HG03175 (cell line): ENCODE data around the gene CCNL2.
"Not testable (repeated sequence)": the region's sequence is repeated elsewhere in the genome, so short reads cannot be mapped to it uniquely, and the experiment has no call there.

Experiments used
- ATAC-seq: cut with Tn5 transposase; IDR thresholded peaks from one replicate; pipeline ENCODE4 v1.9.1; 2021; ENCODE audit warnings: mild to moderate bottlenecking, moderate library complexity; ENCODE audit not compliant: unreplicated experiment

Gene CCNL2

DNA sequence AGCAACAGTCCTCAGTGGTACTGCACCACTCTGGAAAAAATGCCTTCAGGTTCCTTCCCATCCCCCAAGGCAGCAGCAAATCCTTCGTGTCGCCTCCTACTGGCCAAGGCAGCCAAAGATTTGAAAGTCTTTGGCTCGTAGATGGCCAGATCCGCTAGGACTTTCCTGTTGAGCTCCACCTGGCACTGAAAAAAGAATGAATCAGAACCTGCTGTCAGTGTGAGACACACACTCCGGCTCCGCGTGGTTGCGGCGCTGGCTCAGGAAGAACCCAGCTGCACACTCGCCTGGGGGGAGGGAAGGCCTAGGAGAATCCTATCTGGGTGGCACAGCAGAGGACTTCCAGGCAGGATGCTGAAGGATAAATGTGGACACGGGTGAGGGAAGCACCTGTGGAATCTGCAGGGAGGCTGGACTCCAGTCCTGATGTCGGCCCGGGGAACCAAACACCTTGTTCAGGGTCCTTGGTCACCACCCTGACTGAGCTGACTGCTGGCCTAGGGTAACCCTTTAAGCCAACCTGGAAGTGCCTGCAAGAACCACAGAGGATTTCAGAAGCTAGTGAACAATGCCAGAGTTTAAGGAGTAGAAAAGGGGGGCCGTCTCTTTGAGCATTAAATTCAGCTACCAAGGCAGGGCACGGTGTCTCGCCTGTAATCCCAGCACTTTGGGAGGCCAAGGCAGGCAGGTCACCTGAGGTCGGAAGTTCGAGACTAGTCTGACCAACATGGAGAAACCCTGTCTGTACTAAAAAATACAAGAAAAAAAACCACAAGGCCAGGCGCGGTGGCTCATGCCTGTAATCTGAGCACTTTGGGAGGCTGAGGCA lies 3.2 kb upstream of the CCNL2 start:
- ATAC-seq: no peak

DNA sequence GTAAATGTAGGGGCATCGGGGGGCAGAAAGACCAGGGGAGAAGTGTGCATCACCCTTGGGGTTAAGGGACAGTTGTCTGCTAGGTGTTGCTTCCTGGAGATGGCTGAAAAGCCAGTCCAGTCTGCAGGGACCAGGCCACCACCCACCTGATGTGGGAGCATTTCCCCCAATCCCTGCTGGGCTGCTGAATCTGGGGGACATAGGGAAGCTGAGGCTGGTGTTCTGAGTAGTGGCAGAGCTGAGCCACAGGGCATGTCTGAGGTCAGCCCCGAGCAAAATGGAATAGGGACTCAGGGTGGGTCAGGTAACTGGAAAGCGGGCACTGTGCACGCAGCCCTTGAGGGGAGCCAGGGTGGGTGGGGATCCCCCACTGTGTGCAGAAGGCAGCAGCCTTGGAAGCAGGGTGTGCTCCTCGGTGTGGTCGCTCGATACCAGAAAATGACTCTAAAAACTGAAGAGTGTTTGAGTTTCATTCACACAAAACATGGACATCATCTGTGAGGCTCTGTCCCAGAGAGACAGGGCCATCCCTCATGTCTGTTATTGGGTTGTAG lies 2.4 kb upstream of the CCNL2 start:
- no peak for ATAC-seq

DNA sequence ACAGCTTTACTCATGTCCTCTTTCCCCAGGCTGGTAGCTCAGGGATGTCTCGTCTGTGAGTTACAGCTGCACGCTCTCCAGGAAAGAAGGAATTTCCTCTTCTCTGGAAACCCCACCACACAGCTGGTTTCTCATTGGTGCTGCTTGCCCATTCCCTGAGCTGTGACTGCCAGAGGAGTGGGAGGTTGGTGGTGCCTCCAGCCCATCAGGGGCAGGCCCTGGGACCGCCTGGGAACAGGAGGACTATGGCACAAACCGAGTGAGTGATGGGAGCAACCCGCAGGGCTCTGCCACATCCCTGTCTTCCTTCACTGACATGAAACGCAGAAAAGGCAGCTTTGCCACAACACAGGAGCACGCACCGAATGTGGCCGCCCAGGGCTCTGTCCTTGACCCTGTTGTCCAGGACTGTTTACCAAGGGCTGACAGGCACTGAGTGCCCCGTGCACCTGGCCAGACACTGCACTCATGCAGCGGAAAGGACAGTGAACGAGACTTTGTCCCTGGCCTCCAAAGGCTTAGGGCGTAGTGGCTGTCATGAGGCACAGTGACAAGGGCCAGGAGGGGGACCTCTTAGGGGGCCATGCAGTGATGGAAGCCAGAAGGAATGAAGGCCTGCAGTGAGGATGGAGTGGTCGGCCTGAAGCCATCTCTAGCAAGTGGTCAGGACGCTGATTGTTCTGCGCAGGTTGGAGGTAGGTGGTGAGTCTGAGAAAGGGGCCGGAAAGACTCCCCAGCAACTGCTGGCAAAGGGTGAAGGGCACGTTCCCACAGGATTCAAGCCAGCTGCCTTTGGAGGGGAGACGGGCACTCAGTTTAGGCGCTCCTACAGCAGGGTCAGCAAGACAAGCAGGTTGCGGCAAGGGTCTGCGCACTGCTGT lies 1.7 kb upstream of the CCNL2 start:
- no peak for ATAC-seq

GRCh38 chr1:1399872-1400575 lies 889 bp upstream of the CCNL2 start:
- ATAC-seq: peak; percentile 5

DNA sequence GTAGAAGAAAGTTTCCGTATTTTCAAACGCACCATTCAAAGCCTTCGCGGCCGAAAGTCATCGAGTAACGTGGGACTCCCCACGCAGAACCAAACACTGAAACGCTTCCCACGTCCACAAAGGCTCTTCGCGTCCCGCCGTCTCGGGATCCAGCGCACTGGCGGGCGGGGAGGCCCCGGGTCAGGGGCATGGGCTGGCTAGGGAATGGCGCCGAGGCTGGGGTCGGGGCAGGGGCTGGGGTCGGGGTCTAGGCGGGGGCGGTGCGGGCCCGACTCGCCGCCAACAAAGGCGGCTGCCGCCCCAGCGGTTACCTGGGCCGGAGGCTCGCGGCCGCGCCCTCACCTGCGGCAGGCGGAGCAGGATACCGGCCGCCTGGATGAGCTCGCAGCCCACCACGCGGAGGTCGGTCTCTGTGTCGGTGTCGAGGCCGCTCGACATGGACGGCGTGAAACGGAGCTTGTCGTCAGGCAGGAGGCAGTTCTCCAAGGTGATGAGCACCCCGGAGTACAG lies 403 bp downstream of the CCNL2 start:
- peak; percentile 14 for ATAC-seq

- no peak for ATAC-seq
Measured at GRCh38 chr1:1397839-1398523, 1.2 kb downstream of the CCNL2 start.

DNA sequence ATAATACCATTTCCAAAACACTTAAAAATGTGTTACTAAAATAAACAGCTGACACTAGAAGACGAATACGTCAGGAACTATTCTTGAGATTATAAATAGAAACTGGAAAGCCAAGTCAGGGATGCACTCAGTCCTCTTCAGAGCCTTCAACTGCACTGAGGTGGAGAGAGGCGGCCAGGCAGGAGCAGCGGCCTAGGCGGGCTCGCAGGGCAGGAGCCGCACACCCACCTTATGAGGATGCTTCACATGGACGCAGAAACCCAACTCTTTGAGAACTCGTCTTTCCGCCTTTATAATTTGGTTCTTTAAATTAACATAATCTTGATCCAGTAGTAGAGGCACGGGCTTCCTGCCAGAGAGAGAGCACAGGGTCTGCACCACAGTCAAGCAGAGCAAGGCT lies 4.0 kb downstream of the CCNL2 start:
- ATAC-seq: no peak

DNA sequence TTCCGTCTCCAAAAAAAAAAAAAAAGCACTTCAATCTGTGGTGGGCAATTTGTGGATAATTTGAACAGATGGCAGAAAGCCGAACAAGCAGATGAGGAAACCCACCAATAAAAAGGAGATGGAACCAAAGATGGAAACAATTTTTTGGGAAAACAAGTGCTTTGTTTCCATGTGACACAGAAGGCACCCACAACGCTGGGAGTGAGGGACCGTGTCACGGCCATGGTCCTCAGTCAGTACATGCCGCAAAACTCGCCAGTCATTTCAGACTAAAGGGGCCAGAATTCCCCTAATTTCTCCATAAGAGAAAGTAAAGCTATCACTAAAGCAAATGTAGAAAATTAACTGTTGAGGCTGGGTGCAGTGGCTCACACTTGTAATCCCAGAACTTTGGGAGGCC lies 5.0 kb downstream of the CCNL2 start:
- ATAC-seq: no peak

- no peak for ATAC-seq
Measured at GRCh38 chr1:1393428-1393827, 5.7 kb downstream of the CCNL2 start.

DNA sequence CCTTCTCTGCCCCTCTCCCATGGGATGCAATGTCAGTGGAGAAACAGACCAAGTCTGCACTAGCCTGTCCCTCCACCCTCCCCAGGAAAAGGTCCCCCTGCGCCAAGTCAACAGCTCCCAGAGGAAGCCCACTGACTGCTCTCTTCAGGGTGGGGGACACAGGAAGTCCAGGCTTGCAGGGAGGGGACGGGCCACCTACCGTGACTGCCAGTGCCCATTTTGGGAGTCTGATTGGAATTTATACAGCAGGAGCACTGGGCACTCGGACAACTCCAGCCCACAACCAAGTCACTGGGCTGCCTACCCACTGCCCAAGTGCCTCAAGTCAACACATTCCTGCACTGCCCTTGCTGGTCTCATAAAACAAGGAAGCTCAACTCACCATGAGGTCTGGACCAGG lies 6.1 kb downstream of the CCNL2 start:
- ATAC-seq: no peak

DNA sequence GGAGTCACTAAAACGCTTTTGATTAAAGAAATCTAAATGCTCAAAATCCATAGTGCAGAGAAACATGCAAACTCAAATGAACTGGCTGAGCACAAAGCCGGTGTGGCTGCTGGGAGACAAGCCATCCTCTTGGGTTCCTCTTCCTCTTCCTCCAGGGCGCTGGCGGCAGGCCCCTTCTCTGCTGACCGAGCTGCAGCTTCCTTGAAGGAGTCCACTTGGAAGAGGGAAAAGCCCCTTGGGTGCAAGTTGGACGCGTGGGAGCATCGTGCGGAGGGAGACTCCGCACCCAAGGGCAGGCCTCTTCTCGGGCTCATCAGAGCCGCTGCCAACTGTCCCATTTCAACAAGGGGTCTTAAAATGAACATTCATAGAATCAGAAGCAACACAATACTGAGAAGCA lies 7.9 kb downstream of the CCNL2 start:
- no peak for ATAC-seq

DNA sequence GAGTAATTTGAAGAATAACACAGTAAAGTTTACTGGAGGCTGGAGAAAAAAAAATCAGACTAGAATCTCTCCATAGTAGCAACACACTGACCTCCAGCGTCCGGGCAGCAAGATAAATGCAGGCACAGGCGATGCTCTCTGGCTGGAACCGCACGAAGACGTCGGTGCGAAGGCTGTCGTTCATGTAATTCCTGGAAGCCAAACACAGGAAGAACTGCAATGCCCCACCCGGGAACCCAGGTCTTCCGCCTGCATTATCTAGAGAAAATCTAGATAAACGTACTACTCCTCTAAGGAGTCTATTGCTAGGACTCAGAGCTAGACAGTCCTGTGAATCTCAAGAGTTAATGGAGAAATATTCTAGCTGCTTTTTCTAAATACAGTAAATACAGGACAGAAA lies 8.5 kb downstream of the CCNL2 start:
- no peak for ATAC-seq

GRCh38 chr1:1388078-1388472 lies 11.1 kb downstream of the CCNL2 start:
- ATAC-seq: no peak

GRCh38 chr1:1387098-1388077 lies 11.7 kb downstream of the CCNL2 start:
- no peak for ATAC-seq

- ATAC-seq: no peak
Measured at GRCh38 chr1:1385931-1386330, 13.2 kb downstream of the CCNL2 start.

GRCh38 chr1:1385339-1385738 lies 13.8 kb downstream of the CCNL2 start:
- ATAC-seq: not testable (repeated sequence)

DNA sequence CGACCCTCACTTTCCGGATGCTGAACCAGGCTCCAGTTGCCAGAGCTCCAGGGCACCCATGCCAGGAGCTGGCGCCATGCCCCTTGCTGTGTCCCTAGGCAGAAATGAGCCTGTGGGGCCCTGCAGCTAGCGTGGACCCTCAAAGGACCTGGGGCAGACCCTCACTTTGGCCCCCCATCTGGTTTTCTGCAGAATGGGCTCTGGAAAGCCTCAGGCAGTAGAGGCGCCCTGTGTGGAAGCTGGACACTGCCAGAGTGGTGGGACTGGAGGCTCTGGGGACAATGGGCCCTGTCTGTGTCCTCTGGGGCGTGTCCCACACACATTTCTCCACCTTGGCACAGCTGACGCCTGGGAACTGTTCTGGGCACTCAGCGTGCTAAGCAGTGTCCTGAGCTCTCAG lies 17.8 kb downstream of the CCNL2 start:
- no peak for ATAC-seq

DNA sequence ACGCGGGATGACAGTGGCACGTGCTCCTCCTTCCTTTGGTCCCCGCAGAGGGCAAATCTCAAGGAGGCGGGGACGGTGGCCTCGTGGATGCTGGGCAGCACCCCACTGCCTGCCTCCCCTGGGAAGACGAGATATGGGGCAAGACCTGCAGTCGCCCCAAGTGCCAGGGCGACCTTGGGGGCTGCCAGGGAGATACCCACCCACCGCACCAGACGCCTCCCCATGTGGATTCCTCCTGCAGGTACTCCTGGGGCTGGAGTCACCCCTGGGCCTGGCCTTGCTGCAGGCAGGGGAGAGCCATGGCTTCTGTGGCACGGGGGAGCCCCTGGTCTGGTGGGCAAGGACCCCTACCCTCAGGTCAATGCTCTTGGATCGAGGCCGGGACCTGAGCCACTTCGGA lies 18.3 kb downstream of the CCNL2 start:
- no peak for ATAC-seq

- no peak for ATAC-seq
Measured at GRCh38 chr1:1377540-1378205, 21.5 kb downstream of the CCNL2 start.
